ENCODE data around the gene AHCYL2.
"Not testable (repeated sequence)": the region's sequence is repeated elsewhere in the genome, so short reads cannot be mapped to it uniquely, and the experiment has no call there.

Gene AHCYL2

DNA sequence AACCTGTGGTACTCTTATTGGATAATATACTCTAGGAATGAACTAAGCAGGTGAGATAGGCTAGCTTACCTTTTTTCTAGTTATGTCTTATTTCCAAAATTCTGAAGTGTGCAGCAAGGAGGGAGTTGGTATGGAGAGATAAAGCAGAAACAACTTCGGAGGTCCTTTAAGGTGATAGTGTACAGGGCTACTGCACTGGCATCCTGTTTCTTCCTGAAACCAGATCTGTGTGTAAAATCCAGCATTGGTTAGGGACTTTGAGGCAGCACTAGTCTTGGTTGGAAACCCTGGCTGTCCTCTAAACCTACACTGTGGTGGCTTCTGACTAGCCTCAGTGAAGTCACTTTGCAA is 142.5 kb downstream of the AHCYL2 start:
- Histone ChIP-seq H3K4me3 (ENCODE audit: low read depth, low read length) (no peak overlapping the region), H3K36me3 (no peaks in the 10 kb centered on the region), H3K27me3 (no peaks in the 10 kb centered on the region), H3K9me3 (no peaks in the 10 kb centered on the region), H3K4me1 (no peaks in the 10 kb centered on the region)
- no peak for DNase-seq
- TF ChIP-seq, protein P1, sequence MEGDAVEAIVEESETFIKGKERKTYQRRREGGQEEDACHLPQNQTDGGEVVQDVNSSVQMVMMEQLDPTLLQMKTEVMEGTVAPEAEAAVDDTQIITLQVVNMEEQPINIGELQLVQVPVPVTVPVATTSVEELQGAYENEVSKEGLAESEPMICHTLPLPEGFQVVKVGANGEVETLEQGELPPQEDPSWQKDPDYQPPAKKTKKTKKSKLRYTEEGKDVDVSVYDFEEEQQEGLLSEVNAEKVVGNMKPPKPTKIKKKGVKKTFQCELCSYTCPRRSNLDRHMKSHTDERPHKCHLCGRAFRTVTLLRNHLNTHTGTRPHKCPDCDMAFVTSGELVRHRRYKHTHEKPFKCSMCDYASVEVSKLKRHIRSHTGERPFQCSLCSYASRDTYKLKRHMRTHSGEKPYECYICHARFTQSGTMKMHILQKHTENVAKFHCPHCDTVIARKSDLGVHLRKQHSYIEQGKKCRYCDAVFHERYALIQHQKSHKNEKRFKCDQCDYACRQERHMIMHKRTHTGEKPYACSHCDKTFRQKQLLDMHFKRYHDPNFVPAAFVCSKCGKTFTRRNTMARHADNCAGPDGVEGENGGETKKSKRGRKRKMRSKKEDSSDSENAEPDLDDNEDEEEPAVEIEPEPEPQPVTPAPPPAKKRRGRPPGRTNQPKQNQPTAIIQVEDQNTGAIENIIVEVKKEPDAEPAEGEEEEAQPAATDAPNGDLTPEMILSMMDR (IDR thresholded peaks at IDR 0.05; ENCODE audit: low read depth, low read length): no peak

DNA sequence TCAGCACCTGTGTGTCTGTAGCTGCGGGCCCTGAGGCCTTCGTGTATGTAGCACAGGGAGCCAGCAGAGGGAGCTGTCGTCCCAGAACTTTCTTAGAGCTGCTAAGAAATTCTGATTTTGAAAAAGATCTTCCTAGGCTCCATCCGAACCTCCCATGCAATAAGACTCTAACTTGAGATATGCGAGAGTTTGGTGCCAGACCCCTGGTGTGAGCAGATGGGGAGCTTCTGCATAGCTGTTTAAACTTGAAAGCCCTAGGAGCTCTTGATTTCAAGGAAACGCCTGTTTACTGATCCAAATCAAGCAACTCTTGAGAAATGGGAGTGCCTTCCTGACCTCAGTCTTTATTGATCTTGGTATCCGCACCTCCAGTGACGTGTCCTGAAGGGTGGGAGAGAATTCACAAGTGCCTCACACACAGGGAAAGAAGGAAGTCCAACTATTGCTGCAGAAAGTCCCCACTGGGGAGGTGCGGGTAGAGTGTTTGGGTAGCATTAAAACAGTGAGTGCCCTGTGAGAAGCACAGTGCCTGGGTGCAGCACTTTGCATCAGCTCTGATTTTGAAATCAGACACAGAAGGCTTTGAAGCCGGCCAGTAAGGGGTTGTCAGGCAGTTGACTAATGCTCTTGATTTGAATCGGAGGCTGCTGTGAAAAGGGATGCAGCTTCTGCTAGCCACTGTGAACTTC is 143.0 kb downstream of the AHCYL2 start:
- H3K4me3 ChIP-seq (ENCODE audit: low read depth, low read length): no peak overlapping the region
- no peaks in the 10 kb centered on the region for H3K4me1 ChIP-seq
- TF ChIP-seq, protein P1 (IDR thresholded peaks at IDR 0.05; ENCODE audit: low read depth, low read length): peak; percentile 95
- DNase-seq: peak; percentile 79
- no peaks in the 10 kb centered on the region for H3K36me3 ChIP-seq
- H3K9me3 ChIP-seq: no peaks in the 10 kb centered on the region
- H3K27me3 ChIP-seq: no peaks in the 10 kb centered on the region

DNA sequence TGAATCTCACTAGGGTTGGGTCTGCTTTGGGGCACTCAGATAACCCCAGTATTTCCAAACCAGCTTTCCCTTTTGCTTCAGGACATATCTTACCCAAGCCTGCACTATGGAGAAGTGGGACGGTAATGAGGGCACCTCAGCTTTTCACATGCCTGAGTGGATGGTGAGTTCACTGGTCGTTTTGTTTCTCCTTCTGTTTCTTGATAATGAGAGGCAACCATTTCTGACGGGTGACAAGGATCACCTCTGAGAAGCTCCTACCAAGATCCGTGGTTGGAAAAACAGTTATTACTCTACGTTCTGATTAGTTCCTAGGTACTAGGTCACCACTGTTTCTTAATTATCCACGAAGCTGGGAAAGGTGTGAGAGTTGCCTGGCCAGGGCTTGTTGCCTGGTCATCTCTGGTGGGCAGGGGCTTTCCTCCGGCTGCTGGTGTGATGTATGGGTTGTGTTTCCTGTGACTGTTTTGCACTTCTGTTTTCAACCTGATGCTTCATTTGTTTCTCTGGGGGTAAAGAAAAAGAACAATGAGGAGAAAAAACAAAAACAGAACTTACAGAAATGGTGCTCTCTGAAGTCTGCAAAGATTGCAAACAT is 143.7 kb downstream of the AHCYL2 start:
- TF ChIP-seq, protein P1 (IDR thresholded peaks at IDR 0.05; ENCODE audit: low read depth, low read length): no peak
- Histone ChIP-seq H3K36me3 (no peaks in the 10 kb centered on the region), H3K4me3 (ENCODE audit: low read depth, low read length) (no peak overlapping the region), H3K4me1 (no peaks in the 10 kb centered on the region), H3K27me3 (no peaks in the 10 kb centered on the region), H3K9me3 (no peaks in the 10 kb centered on the region)
- no peak for DNase-seq

DNA sequence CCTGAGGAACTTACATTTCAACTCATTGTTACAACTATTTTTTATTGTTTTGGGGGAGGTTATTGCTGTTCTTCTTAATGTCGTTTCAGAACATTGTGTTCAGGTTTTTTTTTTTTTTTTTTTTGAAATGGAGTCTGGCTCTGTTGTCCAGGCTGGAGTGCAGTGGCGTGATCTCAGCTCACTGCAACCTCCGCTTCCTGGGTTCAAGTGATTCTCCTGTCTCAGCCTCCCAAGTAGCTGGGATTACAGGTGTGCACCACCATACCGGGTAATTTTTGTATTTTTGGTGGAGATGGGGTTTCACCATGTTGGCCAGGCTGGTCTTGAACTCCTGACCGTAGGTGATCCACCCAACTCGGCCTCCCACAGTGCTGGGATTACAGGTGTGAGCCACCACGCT is 144.6 kb downstream of the AHCYL2 start:
- H3K4me1 ChIP-seq; H3K4me3 ChIP-seq (ENCODE audit: low read depth, low read length): not testable (repeated sequence)

DNA sequence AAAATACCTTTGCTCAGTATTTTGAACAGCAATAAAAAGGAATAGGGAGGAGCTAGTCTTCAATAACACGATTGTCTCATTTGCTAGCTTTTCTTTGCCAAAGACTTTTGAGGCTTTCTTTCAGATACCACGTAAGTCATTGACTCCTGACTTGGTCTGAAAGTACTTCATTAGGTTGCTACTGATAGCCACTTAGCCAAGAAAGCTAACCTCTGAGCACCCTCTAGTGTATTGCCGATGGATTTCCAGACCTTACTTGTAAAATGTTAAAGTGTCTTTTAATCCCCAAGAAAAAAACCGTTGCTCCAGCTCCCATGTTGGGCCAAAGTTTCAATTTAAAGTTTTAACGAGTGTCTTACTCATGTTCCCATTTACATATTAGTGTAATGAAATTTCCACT is 146.0 kb downstream of the AHCYL2 start:
- Histone ChIP-seq H3K27me3 (no peaks in the 10 kb centered on the region), H3K9me3 (no peaks in the 10 kb centered on the region), H3K4me3 (ENCODE audit: low read depth, low read length) (no peak overlapping the region), H3K4me1 (no peaks in the 10 kb centered on the region), H3K36me3 (no peaks in the 10 kb centered on the region)
- TF ChIP-seq, protein P1 (IDR thresholded peaks at IDR 0.05; ENCODE audit: low read depth, low read length): no peak
- no peak for DNase-seq

More for the DNA sequence above, 144.6 kb downstream of the AHCYL2 start:
- not testable (repeated sequence) for H3K36me3 ChIP-seq, H3K27me3 ChIP-seq, DNase-seq, H3K9me3 ChIP-seq

DNA sequence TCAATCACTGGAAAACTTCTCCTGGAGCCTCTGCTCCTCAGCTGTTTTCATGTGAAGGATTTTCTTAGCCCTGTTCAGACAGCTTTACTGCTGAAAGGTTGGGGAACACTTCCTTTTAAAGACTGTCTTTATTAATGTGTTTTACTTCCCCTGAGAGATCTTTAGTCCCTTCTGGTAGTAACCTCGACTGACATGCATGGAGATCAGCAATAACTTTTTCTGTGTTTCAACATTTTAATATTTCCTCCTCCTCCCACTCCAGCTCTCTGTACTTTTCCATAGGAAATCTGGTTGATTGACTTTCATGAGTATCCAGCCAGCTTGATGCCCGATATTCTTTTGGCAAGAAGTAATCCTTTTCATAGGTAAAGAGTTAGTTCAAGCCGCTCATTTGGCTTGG is 146.7 kb downstream of the AHCYL2 start:
- Histone ChIP-seq H3K4me3 (ENCODE audit: low read depth, low read length) (no peak overlapping the region), H3K27me3 (no peaks in the 10 kb centered on the region)
- TF ChIP-seq, protein P1 (IDR thresholded peaks at IDR 0.05; ENCODE audit: low read depth, low read length): no peak

More for the DNA sequence above, 146.7 kb downstream of the AHCYL2 start:
- no peak for DNase-seq
- H3K4me1 ChIP-seq: no peaks in the 10 kb centered on the region
- H3K9me3 ChIP-seq: no peaks in the 10 kb centered on the region
- H3K36me3 ChIP-seq: no peaks in the 10 kb centered on the region
